Cortex of kidney (tissue), 1 donor: ENCODE measurements around the gene KAZN.

Experiments used
- DNase-seq: peaks from one replicate; lab custom pipeline; 2025; lab: John Stamatoyannopoulos, UW

Gene KAZN

DNA sequence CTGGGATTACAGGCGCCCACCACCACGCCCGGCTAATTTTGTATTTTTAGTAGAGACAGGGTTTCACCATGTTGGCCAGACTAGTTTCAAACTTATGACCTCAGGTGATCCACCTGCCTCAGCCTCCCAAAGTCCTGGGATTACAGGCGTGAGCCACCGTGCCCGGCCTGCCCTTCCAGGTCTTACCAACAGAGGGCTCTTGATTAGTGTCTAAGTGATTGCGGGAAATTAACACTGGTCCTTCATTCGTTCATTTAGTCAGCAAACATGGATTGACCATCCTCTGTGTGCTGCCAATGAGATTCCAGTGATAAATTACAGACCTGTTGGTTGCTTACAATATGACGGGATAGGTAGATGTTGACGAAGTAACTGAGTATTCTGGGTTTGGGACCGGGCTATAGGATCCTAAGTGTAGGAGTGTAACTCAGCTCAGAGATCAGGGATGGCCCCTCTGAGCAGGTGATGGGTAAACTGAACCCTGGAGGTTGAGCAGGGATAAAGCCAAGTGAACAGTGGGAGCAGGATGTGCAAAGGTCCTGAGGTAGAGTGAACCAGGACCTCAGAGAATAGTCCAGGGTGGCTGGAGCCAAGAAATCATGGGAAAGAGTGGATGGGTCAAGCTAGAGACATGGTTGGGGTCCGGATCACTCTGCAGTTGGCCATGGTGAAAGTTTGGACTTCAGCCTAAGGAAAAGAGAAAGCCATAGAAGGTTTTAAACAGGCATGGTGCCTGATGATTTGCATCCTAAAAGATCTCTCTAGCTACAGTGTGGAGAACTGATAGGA is 171.2 kb downstream of the KAZN start:
- no peak for DNase-seq

DNA sequence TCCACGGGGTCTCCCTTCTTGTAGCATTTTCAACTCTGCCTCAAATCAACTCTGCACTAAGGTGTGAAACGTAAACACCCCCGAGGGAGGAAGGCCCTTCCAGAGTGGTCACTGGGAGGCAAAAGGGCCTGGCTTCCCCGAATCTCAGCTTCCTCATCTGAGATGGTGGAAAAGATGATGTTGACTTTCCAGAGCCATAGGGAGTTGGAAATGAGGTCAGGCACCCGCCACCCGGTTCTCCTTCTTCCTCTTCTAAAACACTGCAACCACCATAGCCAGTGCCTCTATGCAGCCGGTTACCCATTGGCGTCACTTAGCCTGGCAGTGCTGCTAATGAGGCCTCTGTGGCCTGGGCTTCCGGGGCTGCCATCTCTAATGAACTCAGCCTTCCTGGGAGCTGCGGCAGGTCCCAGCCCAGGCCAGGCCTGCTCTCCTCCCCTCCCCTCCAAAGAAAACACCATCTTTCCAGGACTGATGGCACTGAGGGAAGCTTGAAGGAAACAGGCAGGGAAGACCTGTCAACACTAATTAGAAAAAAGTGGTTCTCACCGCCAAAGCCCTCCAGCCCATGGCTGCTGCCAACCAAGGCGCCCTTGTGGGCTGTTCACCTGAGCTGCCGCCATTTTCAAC is 175.0 kb downstream of the KAZN start:
- DNase-seq: no peak

DNA sequence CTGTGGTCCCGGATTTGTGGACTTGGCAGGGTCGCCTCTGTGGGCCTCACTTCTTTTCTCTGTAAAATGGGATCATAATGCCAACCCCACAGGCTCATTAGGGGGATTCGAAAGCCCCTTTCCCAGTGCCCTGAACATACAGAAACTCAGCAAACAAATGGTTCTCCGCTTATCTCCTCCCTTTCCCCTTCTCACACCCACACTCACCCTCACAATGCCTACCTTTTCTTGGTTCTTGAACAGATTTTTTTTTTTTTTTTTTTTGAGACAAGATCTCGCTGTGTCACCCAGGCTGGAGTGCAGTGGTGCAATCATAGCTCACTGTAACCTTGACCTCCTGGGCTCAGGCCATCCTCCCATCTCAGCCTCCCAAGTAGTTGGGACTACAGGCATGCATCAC is 175.7 kb downstream of the KAZN start:
- DNase-seq: no peak

DNA sequence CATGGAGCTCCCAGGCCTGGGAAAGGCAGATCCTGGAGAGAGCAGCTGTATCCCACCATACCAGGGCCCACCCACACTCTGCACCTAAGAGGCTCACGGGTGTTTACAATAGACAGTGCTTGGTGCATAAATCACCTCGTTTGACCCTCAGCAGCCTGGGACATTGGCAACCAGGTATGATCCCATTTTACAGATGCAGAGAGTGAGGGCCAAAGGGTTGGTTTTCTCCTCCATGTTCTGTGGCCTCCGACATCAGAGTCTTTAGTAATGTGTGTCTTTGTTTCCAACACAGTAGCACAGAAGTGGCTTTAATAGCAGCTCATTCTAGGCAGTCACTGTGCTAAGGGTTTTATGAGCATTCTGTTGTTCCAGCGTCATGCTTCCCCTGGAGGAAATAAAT is 176.5 kb downstream of the KAZN start:
- no peak for DNase-seq

DNA sequence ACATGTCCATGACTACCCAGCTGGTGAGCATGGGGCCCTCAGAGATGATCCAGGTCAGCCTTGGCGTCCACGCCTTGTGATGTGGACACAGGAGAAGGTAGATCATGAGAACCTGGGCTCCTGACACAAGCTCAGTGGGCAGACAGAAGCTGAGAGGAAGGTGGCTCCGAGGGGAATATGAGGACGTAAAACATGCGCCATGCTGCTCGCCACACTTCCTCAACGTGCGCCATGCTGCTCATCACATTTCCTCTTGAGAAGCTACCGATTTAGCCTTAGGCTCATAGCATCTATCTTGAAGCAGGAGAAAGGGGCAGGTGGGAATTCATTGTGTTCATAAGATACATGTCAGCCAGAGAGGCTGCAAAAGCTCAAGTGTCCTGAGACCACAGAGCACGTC is 176.9 kb downstream of the KAZN start:
- DNase-seq: no peak

DNA sequence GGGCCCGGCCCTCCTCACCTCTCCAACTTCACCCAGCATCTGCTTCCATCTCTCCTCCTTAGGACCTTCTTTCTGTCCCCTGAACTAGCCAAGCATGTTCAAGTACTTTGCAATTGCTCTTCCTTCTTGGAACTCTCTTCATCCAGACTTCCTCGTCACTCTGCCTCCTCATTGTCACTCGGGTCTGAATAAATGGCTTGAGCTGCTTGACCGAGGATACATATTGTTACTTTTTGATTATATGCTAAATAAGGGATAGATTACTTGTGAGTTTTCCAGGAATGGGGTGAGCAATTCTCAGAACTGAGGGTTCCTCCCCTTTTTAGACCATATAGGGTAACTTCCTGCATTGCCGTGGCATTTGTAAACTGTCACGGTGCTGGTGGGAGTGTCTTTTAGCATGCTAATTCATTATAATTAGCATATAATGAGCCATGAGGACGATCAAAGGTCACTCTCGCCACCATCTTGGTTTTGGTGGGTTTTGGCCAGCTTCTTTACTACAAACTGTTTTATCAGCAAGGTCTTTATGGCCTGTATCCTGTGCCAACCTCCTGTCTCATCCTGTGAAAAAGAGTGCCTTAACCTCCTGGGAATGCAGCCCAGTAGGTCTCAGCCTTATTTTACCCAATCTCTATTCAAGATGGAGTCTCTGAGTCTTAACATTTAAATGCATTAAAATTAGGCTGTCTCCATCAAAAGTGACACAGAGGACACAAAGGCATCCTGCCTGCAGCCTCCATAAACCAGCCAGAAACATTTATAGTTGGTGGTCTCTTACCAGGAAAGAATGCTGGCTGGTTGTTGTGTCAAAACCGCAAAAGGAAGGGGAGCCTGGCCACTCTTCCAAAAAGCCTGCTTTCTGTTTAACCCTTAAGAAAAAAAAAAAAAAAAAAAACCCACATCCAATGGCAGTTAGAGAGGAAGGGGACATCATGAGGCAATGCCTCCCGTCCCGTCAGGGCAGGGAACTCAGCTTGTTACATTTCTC is 179.3 kb downstream of the KAZN start:
- DNase-seq: no peak

DNA sequence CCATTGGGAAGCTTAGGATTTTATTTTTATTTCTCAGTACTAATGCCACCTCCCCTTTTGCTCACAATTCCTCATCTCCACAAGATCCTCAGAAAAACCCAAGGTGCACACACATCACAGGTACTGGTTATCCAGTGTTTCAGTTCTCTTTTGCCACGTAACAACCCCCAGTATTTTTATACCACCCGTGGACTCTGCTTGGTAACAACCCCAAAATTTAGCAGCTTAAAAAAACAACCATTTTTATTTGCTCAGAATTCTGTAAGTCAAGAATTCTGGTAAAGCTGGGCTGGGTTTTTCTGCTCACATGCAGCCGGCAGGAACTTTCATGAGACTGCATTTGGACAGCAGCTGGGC is 180.0 kb downstream of the KAZN start:
- no peak for DNase-seq

DNA sequence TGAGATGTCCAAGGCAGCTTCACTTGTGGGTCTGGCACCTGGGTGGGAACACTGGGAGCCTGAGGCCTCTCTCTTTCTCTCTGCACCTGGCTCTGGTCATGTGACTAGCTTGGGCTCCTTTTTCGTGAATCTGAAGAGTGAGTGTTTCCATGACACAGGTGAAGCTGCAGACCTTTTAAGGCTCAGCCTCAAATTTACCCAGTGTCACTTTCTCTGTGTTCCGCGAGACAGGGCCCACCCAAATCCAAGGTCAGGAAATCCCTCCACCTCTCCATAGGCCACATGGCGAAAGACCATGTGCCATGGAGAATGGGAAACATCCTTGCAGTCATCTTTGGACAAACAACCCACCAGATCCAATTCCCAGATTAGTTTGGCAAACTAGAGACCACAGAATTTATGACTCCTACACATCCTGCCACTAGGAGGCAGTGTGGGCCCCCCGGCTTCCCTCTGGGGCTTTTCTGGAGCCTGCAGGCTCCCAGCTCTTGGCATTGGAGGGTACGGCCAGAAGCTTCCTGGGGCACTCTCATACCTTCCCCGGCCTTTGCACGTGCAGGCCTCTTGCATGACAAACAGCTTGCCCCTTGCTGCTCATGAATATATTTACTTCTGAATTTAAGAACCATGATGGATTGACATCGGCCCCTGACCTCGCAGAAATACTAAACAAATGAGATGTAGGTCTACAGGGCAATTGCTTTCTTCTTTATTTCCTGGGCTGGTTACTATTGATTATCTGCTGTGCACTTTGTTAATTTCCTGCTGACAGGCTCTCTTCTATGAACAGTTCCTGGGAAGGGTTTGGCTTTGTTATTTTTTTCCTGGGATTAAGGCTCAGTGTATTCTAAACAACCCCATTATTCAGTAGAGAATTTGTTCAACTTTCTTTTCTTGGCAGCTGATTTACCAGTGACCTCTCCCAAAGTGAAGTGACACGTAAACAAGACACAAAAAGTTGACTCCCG is 180.7 kb downstream of the KAZN start:
- DNase-seq: no peak

DNA sequence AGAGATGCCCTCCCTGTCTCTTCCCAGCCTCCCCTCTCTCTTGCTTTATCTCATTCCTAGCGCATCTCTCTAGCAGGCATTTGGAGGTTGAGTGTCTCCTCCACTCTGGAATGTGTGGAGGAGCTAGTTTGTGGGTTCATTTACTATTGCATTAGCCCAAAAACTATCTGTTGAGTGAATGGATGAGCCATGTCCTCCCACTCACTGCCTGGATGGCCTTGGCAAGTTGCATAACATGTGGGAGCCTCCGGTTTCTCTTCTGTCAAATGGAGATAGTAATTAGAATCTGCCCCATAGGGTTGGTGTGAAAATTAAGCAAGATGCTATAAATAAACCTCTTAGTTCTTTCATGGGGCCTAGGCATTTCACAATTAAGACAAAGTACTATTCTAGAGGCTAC is 181.8 kb downstream of the KAZN start:
- DNase-seq: no peak

DNA sequence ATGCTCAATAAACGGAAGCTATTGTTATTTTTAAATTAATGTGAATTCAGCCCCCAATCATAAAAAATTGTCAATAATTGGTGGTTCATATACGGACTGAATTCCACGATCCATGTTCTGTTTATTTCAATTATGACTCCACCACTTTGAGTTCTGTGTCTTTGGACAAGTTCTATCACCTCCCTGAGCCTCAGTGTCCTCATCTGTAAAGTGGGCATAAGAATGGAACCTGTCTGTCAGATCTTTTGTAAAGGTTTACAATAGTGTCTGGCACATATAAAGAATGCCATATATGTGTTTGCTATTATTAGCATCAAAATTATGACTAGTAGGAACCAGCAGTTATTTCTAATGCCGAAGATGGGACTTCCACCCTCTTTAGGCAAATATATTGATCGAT is 183.3 kb downstream of the KAZN start:
- DNase-seq: no peak

DNA sequence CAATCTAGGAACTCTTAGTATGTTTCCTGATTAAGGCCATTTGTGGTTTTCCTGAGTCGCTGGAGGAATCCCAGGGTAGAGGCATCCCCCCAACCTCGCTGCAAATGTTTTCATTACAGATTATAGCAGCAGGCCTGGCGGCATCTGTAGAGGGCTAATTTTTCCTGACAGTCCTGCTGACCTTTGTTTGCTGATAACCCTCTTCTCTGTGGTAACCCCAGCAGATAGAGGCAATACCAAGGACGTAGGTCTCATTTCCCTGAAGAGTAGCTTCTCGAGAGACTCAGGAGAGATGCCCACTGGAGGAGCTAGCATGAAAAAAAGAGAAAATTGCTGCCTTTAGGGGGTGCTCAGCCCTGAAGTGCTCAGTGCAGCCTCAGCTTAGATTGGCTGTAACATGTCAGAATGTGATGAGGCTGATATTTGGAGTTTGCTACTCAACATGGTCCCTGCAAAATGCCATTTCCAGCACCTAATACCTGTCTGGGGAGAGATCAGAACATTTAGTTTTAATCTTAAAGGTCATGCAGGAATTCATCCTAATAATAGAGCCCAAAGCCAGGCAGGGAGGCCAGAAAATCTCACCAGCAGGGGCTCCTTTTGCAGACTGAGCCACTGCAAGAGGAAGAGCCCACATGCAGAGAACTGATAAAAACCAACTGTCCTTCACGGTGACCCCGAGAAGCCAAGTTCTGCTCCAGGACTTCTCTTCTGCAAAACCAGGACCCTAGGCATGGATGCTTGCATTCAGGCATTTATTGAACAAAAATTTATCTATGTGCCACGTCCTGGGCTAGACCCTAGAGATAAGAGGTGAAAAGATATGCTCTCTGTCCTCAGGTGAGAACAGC is 184.5 kb downstream of the KAZN start:
- no peak for DNase-seq

DNA sequence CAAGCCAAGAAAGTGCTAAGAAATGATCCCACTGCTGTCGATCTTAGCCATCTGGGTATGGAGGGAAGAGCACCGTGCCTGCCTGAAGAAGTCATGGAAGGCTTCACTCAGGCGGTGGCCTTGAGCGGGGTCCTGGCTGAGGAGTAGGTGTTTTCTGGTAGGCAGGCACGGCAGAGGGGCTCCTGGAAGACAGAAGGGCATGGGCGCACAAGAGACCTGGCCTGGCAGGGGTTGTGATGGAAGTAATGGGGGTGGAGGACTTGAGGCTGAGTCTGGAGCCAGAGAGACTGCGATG is 185.1 kb downstream of the KAZN start:
- no peak for DNase-seq

DNA sequence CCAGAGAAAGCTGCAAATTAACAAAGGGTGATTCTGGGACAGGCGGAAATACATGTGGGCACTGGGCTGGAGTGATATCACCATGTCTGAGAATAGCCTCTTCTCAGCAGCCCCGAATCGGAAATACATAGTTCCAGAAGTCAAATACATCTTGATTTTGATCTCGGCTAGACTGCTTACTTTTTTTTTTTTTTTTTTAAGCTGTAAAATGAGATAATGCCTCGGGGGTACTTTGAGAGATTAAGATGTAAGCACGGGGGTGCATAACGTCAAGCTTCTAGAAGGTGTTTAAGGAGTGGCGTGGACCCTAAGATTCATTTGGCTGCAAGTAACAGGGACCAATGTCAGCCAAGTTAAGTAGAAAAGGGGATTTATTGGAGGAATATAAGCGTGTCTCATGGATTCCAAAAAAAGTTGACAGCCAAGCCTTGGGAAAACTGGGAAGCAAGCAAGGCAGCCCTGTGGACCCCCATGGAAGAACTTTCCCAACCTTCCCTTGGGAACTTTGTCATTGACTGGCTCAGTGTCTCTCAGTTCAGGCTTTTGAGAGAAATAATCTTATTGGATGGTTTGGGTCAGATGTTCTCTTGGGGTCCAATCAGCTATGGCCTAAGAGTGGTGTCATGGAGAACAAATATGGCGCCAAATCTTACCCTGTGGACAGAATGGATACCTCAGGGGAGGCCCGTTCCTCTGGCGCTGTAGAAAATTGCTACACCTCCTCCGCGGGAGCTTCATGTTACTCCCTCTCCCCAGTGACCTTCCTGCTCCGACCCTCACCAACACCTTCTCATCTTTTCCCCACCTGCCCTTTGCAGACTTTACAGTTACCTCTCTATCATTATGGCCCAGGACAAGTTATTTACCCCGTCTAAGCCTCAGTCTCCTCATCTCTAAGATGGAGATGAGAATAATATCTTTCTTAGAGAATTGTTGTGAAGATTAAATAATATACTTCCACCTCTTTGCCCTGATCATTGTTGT is 186.6 kb downstream of the KAZN start:
- no peak for DNase-seq

DNA sequence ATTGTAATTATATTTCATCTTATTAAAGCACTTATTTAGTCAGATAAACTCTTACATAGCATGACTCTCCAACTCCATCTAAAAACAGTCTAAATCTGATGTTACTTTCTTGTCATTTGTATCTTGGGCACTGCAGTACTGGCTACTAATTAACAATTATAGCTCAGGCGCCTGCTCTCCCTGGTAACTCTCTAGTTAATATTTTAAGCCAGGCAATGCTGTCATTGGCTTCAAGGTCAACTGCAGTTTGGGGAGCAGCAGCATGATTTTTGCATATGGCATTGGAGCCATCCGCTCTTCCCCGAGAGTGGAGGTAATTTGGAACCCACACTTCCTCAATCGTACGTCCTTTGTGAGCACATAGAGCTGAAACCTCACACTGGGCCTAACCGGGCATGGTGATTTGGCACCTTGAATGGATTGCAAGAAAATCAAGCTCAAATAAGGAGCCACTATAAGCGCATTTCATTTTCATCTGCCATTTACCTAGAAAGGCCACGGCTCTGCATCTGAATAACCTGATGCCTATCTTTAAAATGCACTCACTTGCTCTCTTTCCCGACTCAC is 187.7 kb downstream of the KAZN start:
- no peak for DNase-seq

DNA sequence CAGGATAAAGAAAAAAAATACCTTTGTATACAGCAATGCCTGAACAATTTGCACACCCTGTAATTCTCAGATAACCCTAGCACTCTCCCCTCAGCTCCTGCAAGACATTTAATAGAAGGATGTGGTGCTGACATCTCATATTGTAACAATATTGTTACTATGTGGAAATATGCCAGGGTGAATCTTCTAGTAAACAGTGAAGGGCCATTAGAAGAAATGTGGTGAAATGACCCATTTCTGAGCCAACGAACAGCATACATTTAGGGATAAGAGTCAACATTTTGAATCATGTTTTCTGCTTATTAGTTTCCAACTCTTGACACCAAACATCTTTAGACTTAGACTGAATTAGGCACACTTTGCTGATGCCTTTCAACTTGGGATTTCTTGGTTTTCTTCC is 188.2 kb downstream of the KAZN start:
- no peak for DNase-seq

DNA sequence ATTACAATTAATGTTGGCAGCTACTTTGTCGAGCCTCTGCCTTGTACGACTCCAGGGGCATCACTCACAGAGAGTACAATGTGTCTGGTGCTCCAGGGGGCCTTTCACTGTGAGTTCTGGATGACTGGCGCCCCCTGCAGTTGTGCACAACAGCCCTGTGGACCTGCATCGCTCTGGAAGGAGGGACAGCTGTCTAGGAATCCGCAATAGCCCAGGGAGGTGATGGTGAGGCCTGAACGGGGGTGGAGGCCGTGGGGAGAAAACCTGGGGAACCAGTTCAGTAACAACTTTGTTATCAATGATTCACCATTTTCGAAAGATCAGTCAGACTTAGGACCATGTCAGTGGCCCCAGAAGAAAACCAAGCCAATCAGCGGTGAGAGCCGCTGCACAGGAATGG is 189.1 kb downstream of the KAZN start:
- DNase-seq: no peak

DNA sequence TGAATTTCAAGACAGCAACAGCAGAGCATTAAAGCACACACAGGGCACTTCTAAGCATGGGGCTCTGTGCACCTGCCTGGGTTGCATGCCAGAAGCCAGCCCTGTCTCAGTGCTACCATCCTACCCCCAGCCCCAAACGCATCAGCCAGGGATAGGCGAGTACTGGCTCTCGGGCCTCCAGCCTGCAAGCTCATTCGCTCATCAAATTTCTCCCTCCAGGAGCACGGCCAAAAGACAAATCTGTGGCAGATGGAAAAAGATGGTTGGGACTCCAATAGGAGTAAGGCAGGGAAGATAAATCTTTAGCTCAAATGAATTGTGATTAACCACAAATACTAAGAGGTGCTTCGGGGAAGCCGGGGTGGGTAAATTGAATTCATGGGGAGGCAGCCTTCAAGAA is 189.6 kb downstream of the KAZN start:
- no peak for DNase-seq

DNA sequence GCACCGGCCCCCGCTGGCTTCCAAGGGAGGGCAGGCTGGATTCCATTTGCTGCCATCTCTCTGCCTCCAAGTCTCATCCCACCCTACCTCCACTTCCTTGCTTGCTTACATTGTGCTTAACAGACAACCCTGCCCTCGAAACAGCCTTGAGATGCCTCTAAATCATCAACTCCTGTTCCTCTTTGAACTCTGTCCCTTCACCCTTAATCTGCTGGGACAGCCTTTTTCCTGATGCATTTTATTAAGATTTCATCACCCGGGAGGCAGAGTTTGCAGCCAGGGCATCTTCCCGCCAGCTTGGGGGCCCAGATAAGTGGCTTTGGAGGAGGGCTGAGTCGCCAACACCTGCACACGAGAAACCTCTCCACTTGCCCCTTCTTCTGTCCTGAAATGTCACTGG is 192.5 kb downstream of the KAZN start:
- no peak for DNase-seq

DNA sequence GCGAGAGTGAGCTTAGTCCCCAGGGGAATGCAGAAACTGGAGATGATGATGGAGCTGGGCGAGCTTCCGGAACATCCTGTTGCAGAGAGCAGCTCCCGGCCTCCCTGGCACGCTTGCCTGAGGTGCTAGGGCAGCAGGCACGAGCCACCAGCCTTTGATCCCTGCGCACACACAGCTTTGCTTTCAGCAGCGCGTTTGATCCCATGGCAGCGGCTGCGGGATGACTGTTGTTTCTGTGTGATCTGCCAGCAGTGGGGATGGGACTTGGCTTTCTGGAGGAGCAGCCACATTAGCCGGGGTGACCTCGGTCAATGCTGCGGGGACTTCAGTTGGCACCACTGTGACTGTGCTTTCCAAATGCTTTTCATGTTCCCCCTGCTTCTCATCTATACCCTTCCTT is 193.2 kb downstream of the KAZN start:
- no peak for DNase-seq
